Lung (tissue), 12 donors: ENCODE results near the gene CRYGA. TPM values are rescaled to one million over a fixed set of nuclear protein-coding genes. Genes with fewer than 3 reads are reported as not detected.
A peak's percentile ranks its signal among the peaks of the same experiment; 100 is the strongest.
"Not testable (repeated sequence)": the region's sequence is repeated elsewhere in the genome, so short reads cannot be mapped to it uniquely, and the experiment has no call there.

ENCODE experiments used
- ATAC-seq: fragments of 200-7000 bp; cut with Tn5 transposase; one replicate; pipeline ENCODE4 v1.9.1; 2020; ENCODE audit warnings: moderate number of reproducible peaks; ENCODE audit not compliant: insufficient read depth, low FRiP score
- DNase-seq, 3 donors: peaks; one replicate each; pipeline ENCODE4 v3.0.0-alpha.2; 2013 to 2017
- H3K27ac ChIP-seq, 2 donors: one replicate each; pipeline ENCODE4 v1.5.1; 2013; ENCODE audit warnings: mild to moderate bottlenecking in 2 of 2, moderate library complexity in 2 of 2, control low read depth in 1 of 2, inconsistent platforms in 1 of 2, low read depth in 1 of 2, low read length in 1 of 2
- H3K27me3 ChIP-seq, 3 donors: one replicate each; pipeline ENCODE4 v1.5.1; 2013; ENCODE audit warnings: low read length in 2 of 3; ENCODE audit not compliant: control insufficient read depth in 3 of 3, insufficient read depth in 3 of 3
- H3K36me3 ChIP-seq, 4 donors: one replicate each; pipeline ENCODE4 v1.5.1; 2013; ENCODE audit warnings: low read length in 4 of 4, mild to moderate bottlenecking in 1 of 4, moderate library complexity in 1 of 4; ENCODE audit not compliant: control insufficient read depth in 4 of 4, insufficient read depth in 4 of 4
- H3K4me1 ChIP-seq, 5 donors: one replicate each; pipeline ENCODE4 v1.5.1; 2013; ENCODE audit warnings: low read length in 5 of 5, mild to moderate bottlenecking in 2 of 5, moderate library complexity in 1 of 5; ENCODE audit not compliant: control insufficient read depth in 5 of 5, insufficient read depth in 5 of 5
- H3K4me3 ChIP-seq: one replicate; pipeline ENCODE4 v1.5.1; 2013; ENCODE audit warnings: mild to moderate bottlenecking, control low read depth, moderate library complexity
- H3K9ac ChIP-seq, 2 donors: one replicate each; pipeline ENCODE4 v1.5.1; 2013; ENCODE audit warnings: low read length in 2 of 2, control low read depth in 1 of 2; ENCODE audit not compliant: insufficient read depth in 1 of 2
- H3K9me3 ChIP-seq, 4 donors: one replicate each; pipeline ENCODE4 v1.5.1; 2013; ENCODE audit warnings: low read length in 3 of 4, mild to moderate bottlenecking in 1 of 4, moderate library complexity in 1 of 4; ENCODE audit not compliant: control insufficient read depth in 4 of 4, insufficient read depth in 3 of 4
- WGBS, 2 donors: extraction: QIAGEN DNeasy Blood & Tissue Kit; methylation state at CpG; one replicate each; pipeline ENCODE4 v1.1.7; 2013; 5-methylcytosine and 5-hydroxymethylcytosine counted together
- polyA plus RNA-seq, 2 donors: library from polyadenylated mRNA; stranded (reverse); fragments of 200-250 nt; gene quantifications; one replicate each; pipeline ENCODE4 v1.2.1, GENCODE V29; 2013
- total RNA-seq, 2 donors: library from RNA; depleted of rRNA in 1 of 2; stranded (reverse); fragments of >200 nt in 1 of 2; gene quantifications; one replicate each; pipeline ENCODE4 v1.2.1, GENCODE V29; 2014 to 2021
- TF ChIP-seq, protein P1 (sequence below): IDR thresholded peaks from 2 replicates; pipeline ENCODE4 v1.5.1; 2012; ENCODE audit warnings: mild to moderate bottlenecking; ENCODE audit errors: control extremely low read depth, extremely low read depth
- donor health status: control.
- donor health status: control.
- donor health status: Bipolar disorder and iron deficiency.
- donor health status: healthy.
- donor health status: DM: yes; HTN: yes; CAD: no.

CRYGA gene
- total and polyA plus RNA-seq, 4 donors = not detected

DNA sequence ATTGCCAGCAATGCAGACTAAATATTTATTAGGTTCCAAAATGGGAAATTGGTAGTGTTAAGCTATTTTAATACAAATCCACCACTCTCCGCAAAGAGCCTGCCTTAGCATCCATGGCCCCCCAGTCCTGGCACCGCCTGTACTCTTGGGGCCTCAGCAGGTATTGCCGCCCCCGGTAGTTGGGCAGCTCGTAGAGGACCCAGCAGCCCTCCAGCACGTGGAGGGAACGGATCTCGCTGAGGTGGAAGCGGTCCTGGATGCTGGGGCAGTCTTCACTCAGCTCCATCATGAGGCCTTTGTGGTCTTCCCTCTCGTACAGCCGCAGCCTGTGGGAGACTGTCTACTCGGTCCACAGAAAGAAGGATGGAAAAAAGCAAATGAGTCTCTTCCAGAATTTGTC, 35.3 kb downstream of the CRYGA start:
- no peak overlapping the region for H3K9ac ChIP-seq
- WGBS, 2 donors = 93 to 97% methylated on average over 12 of the region's 12 CpGs
- H3K36me3 ChIP-seq = no peaks in the 10 kb centered on the region
- peaks cover 0 to 11% (median 7%) of the 10 kb centered on the region in 3 donors for H3K27me3 ChIP-seq
- H3K27ac ChIP-seq = no peak overlapping the region
- DNase-seq (no peak), ATAC-seq (no peak)
- no peak overlapping the region for H3K4me3 ChIP-seq
- peaks cover 0 to 5% (median 0%) of the 10 kb centered on the region in 5 donors for H3K4me1 ChIP-seq
- TF ChIP-seq, protein P1, sequence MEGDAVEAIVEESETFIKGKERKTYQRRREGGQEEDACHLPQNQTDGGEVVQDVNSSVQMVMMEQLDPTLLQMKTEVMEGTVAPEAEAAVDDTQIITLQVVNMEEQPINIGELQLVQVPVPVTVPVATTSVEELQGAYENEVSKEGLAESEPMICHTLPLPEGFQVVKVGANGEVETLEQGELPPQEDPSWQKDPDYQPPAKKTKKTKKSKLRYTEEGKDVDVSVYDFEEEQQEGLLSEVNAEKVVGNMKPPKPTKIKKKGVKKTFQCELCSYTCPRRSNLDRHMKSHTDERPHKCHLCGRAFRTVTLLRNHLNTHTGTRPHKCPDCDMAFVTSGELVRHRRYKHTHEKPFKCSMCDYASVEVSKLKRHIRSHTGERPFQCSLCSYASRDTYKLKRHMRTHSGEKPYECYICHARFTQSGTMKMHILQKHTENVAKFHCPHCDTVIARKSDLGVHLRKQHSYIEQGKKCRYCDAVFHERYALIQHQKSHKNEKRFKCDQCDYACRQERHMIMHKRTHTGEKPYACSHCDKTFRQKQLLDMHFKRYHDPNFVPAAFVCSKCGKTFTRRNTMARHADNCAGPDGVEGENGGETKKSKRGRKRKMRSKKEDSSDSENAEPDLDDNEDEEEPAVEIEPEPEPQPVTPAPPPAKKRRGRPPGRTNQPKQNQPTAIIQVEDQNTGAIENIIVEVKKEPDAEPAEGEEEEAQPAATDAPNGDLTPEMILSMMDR = no peak
- H3K9me3 ChIP-seq = peaks cover 0 to 2% (median 0%) of the 10 kb centered on the region in 4 donors

- peaks cover 0 to 5% (median 0%) of the 10 kb centered on the region in 5 donors for H3K4me1 ChIP-seq
Observed at GRCh38 chr2:208127090-208127489, 36.3 kb downstream of the CRYGA start.

DNA sequence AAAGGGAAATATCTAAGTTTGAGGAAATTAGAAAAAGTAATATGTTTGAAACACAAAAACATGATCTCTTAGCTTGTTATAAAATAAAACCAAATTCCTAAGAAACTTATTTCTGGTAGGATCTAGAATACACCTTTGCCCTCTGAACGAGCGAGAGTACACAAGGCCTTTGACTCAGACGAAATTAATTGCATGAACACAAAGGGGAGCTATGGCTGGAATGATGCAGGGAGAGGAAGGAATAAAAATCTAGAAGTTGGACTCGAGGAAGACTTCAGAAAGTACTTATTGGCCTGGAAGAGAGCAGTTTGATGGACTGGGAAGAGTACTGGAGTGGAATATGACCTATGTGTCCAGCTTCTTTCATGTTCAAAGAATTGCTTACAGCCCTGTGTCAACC, 38.1 kb downstream of the CRYGA start:
- H3K4me1 ChIP-seq = peaks cover 0 to 5% (median 0%) of the 10 kb centered on the region in 5 donors
- WGBS, 2 donors = 82 to 84% methylated on average over 4 of the region's 4 CpGs
- TF ChIP-seq, protein P1 = no peak
- H3K4me3 ChIP-seq = no peak overlapping the region
- no peak for DNase-seq
- H3K27ac ChIP-seq = no peak overlapping the region
- no peak overlapping the region for H3K9ac ChIP-seq
- peaks cover 0 to 2% (median 0%) of the 10 kb centered on the region in 4 donors for H3K9me3 ChIP-seq
- peaks cover 0 to 11% (median 7%) of the 10 kb centered on the region in 3 donors for H3K27me3 ChIP-seq
- no peaks in the 10 kb centered on the region for H3K36me3 ChIP-seq
- ATAC-seq = no peak

More at GRCh38 chr2:208127090-208127489, 36.3 kb downstream of the CRYGA start:
- H3K9me3 ChIP-seq = peaks cover 0 to 2% (median 0%) of the 10 kb centered on the region in 4 donors
- TF ChIP-seq, protein P1 = no peak
- 92 to 94% methylated on average over 4 of the region's 4 CpGs for WGBS, 2 donors
- H3K36me3 ChIP-seq = no peaks in the 10 kb centered on the region
- ATAC-seq = no peak
- H3K9ac ChIP-seq = no peak overlapping the region
- no peak for DNase-seq
- no peak overlapping the region for H3K27ac ChIP-seq
- H3K27me3 ChIP-seq = peaks cover 0 to 11% (median 7%) of the 10 kb centered on the region in 3 donors
- no peak overlapping the region for H3K4me3 ChIP-seq

- ATAC-seq, H3K9ac ChIP-seq: not testable (repeated sequence)
Observed at GRCh38 chr2:208124013-208124715, 39.2 kb downstream of the CRYGA start, which contains the start of gene CRYGD. TSS of gene CRYGD (minus strand) at chr2:208124524. CDS start at chr2:208124473, 51 bp downstream.

More at GRCh38 chr2:208124013-208124715, 39.2 kb downstream of the CRYGA start, which contains the start of gene CRYGD:
- H3K36me3 ChIP-seq, H3K4me1 ChIP-seq, H3K4me3 ChIP-seq, H3K9me3 ChIP-seq, H3K27ac ChIP-seq: not testable (repeated sequence)
- DNase-seq = peak in 2 of 3 donors; percentile 7 to 20
- 8% methylated on average over 31 to 46 of the region's 46 CpGs for WGBS, 2 donors
- H3K27me3 ChIP-seq = peaks cover 0 to 11% (median 7%) of the 10 kb centered on the region in 3 donors
